ENCODE results near the gene ECE1.
"Not testable (repeated sequence)": the region's sequence is repeated elsewhere in the genome, so short reads cannot be mapped to it uniquely, and the experiment has no call there.

ECE1 gene

GRCh38 chr1:21284206-21285054 is 5.8 kb downstream of the ECE1 start:
- no peak overlapping the region for H3K27ac ChIP-seq (ENCODE audit: low read depth, low read length, poor library complexity, severe bottlenecking)
- no peaks in the 10 kb centered on the region for H3K27me3 ChIP-seq (ENCODE audit: insufficient read depth, low read length)
- TF ChIP-seq CTCF (IDR thresholded peaks at IDR 0.05; ENCODE audit: low read length) (no peak), EZH2 (IDR thresholded peaks at IDR 0.05; ENCODE audit: borderline replicate concordance, low read length) (no peak)

GRCh38 chr1:21283524-21283923 is 6.7 kb downstream of the ECE1 start:
- H3F3A ChIP-seq (ENCODE audit: insufficient read depth, low read length), result no peaks in the 10 kb centered on the region
- no peaks in the 10 kb centered on the region for H3K27me3 ChIP-seq (ENCODE audit: insufficient read depth, low read length)
- H3K36me3 ChIP-seq (ENCODE audit: insufficient read depth, low read length), result peaks cover 3% of the 10 kb centered on the region; the same call in 1 of the 2 replicates
- no peak overlapping the region for H3K9ac ChIP-seq (ENCODE audit: low read length)
- H3K4me1 ChIP-seq (ENCODE audit: insufficient read depth, low read length, severe bottlenecking), result peaks cover 8% of the 10 kb centered on the region
- H3K9me2 ChIP-seq (ENCODE audit: low read depth, low read length), result no peaks in the 10 kb centered on the region
- H3K4me3 ChIP-seq (ENCODE audit: low read depth, low read length, poor library complexity, severe bottlenecking), result no peak overlapping the region
- no peak for TF ChIP-seq EZH2 (IDR thresholded peaks at IDR 0.05; ENCODE audit: borderline replicate concordance, low read length)
- TF ChIP-seq CTCF (IDR thresholded peaks at IDR 0.05; ENCODE audit: low read length), result no peak
- no peak overlapping the region for H2AFZ ChIP-seq (ENCODE audit: low read length)
- H3K27ac ChIP-seq (ENCODE audit: low read depth, low read length, poor library complexity, severe bottlenecking), result no peak overlapping the region
- H3K9me3 ChIP-seq (ENCODE audit: low read length), result no peaks in the 10 kb centered on the region
- H4K20me1 ChIP-seq (ENCODE audit: insufficient read depth, low read length), result no peaks in the 10 kb centered on the region
- no peak overlapping the region for H3K4me2 ChIP-seq (ENCODE audit: low read length)
- H3K79me2 ChIP-seq (ENCODE audit: insufficient read depth, low read length), result no peaks in the 10 kb centered on the region

More at GRCh38 chr1:21284206-21285054, 5.8 kb downstream of the ECE1 start:
- no peaks in the 10 kb centered on the region for H3K79me2 ChIP-seq (ENCODE audit: insufficient read depth, low read length)
- no peaks in the 10 kb centered on the region for H3K9me2 ChIP-seq (ENCODE audit: low read depth, low read length)
- no peaks in the 10 kb centered on the region for H4K20me1 ChIP-seq (ENCODE audit: insufficient read depth, low read length)
- no peak overlapping the region for H3K4me3 ChIP-seq (ENCODE audit: low read depth, low read length, poor library complexity, severe bottlenecking)
- peaks cover 8% of the 10 kb centered on the region for H3K4me1 ChIP-seq (ENCODE audit: insufficient read depth, low read length, severe bottlenecking)
- H3K36me3 ChIP-seq (ENCODE audit: insufficient read depth, low read length), result no peaks in the 10 kb centered on the region
- no peaks in the 10 kb centered on the region for H3K9me3 ChIP-seq (ENCODE audit: low read length)
- no peak overlapping the region for H2AFZ ChIP-seq (ENCODE audit: low read length)
- H3F3A ChIP-seq (ENCODE audit: insufficient read depth, low read length), result no peaks in the 10 kb centered on the region
- H3K9ac ChIP-seq (ENCODE audit: low read length), result no peak overlapping the region
- H3K4me2 ChIP-seq (ENCODE audit: low read length), result no peak overlapping the region

- H4K20me1 ChIP-seq (ENCODE audit: insufficient read depth, low read length); H3K27me3 ChIP-seq (ENCODE audit: insufficient read depth, low read length); H3K4me3 ChIP-seq (ENCODE audit: low read depth, low read length, poor library complexity, severe bottlenecking); H3K9me2 ChIP-seq (ENCODE audit: low read depth, low read length); H3K9me3 ChIP-seq (ENCODE audit: low read length); H3K9ac ChIP-seq (ENCODE audit: low read length); H3K36me3 ChIP-seq (ENCODE audit: insufficient read depth, low read length); H3K4me2 ChIP-seq (ENCODE audit: low read length); H3F3A ChIP-seq (ENCODE audit: insufficient read depth, low read length); H3K4me1 ChIP-seq (ENCODE audit: insufficient read depth, low read length, severe bottlenecking); H3K79me2 ChIP-seq (ENCODE audit: insufficient read depth, low read length); H2AFZ ChIP-seq (ENCODE audit: low read length); H3K27ac ChIP-seq (ENCODE audit: low read depth, low read length, poor library complexity, severe bottlenecking): not testable (repeated sequence)
Observed at GRCh38 chr1:21282020-21282419, 8.2 kb downstream of the ECE1 start.

- H3K27me3 ChIP-seq (ENCODE audit: insufficient read depth, low read length), result no peaks in the 10 kb centered on the region
- no peak overlapping the region for H3K4me3 ChIP-seq (ENCODE audit: low read depth, low read length, poor library complexity, severe bottlenecking)
- H3K4me2 ChIP-seq (ENCODE audit: low read length), result no peak overlapping the region
- H4K20me1 ChIP-seq (ENCODE audit: insufficient read depth, low read length), result no peaks in the 10 kb centered on the region
- TF ChIP-seq CTCF (IDR thresholded peaks at IDR 0.05; ENCODE audit: low read length), result no peak
- TF ChIP-seq EZH2 (IDR thresholded peaks at IDR 0.05; ENCODE audit: borderline replicate concordance, low read length), result no peak
- H3K9me2 ChIP-seq (ENCODE audit: low read depth, low read length), result no peaks in the 10 kb centered on the region
- H3K4me1 ChIP-seq (ENCODE audit: insufficient read depth, low read length, severe bottlenecking), result peaks cover 8% of the 10 kb centered on the region
- no peaks in the 10 kb centered on the region for H3F3A ChIP-seq (ENCODE audit: insufficient read depth, low read length)
- no peaks in the 10 kb centered on the region for H3K9me3 ChIP-seq (ENCODE audit: low read length)
- no peak overlapping the region for H3K27ac ChIP-seq (ENCODE audit: low read depth, low read length, poor library complexity, severe bottlenecking)
- H3K9ac ChIP-seq (ENCODE audit: low read length), result no peak overlapping the region
- H2AFZ ChIP-seq (ENCODE audit: low read length), result no peak overlapping the region
- H3K79me2 ChIP-seq (ENCODE audit: insufficient read depth, low read length), result no peaks in the 10 kb centered on the region
- H3K36me3 ChIP-seq (ENCODE audit: insufficient read depth, low read length), result peaks cover 8% of the 10 kb centered on the region; the same call in 1 of the 2 replicates
Observed at GRCh38 chr1:21280482-21280881, 9.8 kb downstream of the ECE1 start.
